SHP77 (cell line): Measurements from ENCODE around the gene OASL.
"Not testable (repeated sequence)": the region's sequence is repeated elsewhere in the genome, so short reads cannot be mapped to it uniquely, and the experiment has no call there.

Source experiments
- DNase-seq, 2 experiments: peaks; one replicate each; lab custom pipeline; 2025; lab: John Stamatoyannopoulos, UW

Gene OASL

DNA sequence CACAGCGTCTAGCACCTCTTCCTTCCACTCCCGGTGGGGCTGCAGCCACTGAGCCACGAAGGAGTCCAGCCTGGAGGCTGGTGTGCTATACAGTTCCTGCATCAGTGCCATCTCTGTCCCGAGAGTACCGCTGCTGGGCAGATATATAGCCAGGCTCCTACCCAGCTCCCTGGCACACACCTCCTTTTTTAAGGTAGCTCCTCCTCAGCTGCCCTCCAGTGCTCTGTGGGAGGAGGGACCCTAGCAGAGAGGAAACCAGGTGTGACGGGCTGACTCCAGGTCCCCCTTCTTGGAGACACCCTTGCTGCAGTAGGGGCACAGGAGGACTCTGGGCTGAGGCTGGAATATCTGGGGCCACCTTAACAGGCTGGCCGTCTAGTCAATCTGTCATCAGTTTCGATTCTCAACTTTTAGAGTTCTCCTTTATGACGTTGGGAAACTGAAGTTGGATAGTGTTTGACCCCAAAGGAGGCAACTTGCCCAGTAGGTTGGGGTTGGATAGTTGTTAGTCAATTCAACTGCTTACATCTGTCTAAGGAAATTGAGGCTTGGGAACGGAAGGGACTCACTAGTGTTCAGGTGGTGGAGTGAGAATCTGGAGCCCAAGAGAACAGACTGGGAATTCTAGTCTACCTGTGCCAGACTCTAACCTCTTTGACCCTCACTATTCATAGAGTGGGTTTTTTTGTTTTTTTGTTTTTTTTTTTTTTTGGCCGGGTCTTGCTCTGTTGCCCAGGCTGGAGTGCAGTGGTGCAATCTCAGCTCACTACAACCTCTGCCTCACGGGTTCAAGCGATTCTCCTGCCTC, at the start of gene OASL:
OASL (minus strand) TSS at position 386 of the 808 bp plus-strand sequence; CDS start at position 111, 275 bp downstream.
- DNase-seq = no peak

DNA sequence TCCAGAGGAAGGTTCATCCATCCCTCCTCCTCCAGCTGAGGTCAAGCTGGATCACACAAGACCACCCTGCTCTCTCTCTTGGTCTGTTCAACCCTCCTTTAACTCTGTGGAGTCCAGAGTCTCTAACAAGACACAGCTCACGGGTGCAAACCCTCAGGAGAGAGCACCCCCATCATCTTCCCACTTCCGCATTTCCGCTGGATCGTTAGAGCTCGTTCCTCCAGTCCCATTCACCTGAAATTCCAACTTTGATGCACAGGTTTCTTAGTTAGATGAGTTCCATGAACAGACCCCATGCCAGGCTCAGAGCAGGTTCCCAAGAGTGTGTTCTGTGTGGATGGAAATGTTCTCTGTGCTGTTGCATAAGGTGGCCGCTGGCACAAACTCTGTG, 49.1 kb upstream of the OASL start:
- DNase-seq = no peak

- no peak for DNase-seq
Observed at GRCh38 chr12:121087467-121088194, 48.6 kb upstream of the OASL start.

DNA sequence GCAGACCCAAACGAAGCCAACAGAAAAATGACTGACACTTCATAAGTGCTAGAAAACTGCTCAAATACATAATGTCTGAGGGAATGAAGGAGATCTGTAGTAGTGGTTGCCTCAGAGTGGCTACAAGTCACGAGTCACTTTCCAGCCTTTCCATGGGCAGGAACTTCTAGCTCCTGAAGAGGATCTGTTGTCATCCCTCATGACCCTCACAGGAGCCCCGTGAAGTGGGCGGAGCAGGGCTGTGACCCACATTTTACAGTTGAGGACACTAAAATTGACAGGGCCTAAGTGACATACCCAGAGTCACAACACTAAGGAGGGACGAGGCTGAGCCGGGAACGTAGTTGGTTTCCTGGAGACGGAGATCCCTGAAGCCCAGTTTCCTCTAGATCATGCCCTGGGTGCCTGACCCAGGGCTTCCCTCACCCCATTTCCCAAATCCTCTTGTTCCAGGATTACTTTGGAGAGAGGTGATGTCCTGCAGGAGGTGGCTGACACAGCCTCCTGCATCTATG, 47.8 kb upstream of the OASL start:
- DNase-seq = no peak

- no peak for DNase-seq
Observed at GRCh38 chr12:121085506-121086353, 46.7 kb upstream of the OASL start.

DNA sequence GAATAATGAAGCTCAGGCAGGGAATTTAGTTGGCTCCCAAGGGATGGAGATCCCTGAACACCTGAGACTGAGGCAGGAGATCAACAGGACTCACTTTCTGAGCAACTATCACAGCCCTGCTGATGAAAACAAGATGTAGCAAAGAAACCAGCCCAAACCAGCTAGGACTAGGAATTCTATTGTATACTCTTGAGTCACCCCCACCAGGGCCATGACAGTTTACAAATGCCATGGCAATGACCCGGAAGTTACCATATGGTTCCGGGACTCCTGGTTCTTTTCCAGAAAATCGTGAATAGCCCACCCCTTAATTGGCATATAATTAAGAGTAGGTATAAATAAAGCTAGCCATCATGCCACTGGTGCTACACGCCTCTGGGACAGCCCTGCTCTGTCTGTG, 46.0 kb upstream of the OASL start:
- DNase-seq = no peak

GRCh38 chr12:121084229-121084628, 45.2 kb upstream of the OASL start:
- no peak for DNase-seq

DNA sequence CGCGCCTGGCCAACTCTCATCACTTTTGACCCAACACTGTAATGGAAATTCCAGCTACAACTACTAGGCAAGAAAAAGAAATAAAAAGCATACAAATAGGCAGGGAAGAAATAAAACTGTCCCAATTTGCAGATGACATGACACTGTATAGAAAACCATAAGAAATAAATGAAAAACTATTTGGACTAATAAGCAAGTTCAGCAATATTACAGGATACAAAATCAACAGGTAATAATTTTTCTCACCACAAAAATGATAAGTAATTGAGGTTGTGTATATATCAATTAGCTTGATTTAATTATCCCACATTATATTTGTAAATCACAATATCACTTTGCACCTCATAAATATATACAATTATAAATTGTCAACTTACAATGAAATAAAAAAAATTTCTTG, 41.9 kb upstream of the OASL start:
- DNase-seq = no peak

DNA sequence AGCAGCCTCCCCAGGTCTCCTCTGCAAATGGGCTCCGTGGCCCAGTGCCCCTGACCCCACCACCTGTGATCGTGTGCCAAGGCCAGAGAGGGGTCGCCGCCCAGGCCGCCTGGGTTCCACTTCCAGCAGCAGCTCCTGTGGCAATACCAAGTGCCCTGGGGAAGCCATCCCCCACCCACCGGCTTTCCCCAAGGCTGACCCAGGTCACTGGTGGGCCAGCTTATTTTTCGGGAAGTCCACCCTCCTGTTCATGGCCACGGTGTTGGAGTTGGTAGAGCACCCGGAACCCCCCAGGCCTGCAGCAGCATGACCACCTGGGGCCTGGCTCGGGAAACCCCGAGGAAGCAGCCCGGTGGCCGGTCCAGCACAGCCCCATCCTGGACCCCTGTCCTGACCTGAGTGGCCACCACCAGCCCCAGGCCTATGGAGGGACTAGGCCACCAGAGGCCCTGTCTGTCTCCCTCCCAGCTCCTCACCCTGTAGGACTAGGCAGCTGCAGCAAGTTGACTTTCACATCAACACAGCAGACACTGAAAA, 40.8 kb upstream of the OASL start:
- DNase-seq = no peak

DNA sequence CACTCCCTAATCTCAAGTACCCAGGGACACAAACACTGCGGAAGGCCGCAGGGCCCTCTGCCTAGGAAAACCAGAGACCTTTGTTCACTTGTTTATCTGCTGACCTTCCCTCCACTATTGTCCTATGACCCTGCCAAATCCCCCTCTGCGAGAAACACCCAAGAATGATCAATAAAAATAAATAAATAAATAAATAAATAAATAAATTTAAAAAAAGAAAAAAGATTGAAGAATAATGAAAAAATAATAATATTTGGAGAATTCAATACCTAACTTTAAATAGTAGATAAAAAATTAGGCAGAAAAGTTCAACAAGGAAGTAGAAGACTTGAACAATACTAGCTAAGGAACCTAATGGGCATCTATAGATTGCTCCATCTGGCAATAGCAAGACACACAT, 38.4 kb upstream of the OASL start:
- not testable (repeated sequence) for DNase-seq

- DNase-seq = not testable (repeated sequence)
Observed at GRCh38 chr12:121075911-121076310, 36.9 kb upstream of the OASL start.

GRCh38 chr12:121072147-121072546, 33.1 kb upstream of the OASL start:
- DNase-seq = no peak

GRCh38 chr12:121069206-121069605, 30.2 kb upstream of the OASL start:
- DNase-seq = no peak

- DNase-seq = no peak
Observed at GRCh38 chr12:121065345-121065744, 26.3 kb upstream of the OASL start.

- not testable (repeated sequence) for DNase-seq
Observed at GRCh38 chr12:121064586-121064985, 25.5 kb upstream of the OASL start.

GRCh38 chr12:121064116-121064515, 25.1 kb upstream of the OASL start:
- no peak for DNase-seq

- no peak for DNase-seq
Observed at GRCh38 chr12:121062391-121063045, 23.5 kb upstream of the OASL start.

DNA sequence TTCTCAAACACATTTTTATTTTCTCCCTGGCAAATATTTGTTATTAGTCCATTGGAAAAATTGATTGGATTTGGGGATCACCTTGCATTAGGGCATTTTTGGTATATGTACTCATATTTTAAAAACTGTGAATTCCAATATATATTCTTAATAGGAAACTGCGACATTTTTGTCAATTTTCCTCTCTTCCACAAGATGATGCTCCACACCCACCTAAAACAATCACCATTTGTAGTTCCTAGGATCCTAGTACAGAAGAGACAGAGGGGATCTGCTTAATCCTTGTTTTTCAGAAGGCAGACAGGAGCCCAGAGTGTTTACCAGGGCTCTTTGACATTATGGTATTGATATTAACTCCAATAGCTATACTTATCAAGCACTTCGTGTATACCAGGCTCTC, 22.8 kb upstream of the OASL start:
- no peak for DNase-seq

DNA sequence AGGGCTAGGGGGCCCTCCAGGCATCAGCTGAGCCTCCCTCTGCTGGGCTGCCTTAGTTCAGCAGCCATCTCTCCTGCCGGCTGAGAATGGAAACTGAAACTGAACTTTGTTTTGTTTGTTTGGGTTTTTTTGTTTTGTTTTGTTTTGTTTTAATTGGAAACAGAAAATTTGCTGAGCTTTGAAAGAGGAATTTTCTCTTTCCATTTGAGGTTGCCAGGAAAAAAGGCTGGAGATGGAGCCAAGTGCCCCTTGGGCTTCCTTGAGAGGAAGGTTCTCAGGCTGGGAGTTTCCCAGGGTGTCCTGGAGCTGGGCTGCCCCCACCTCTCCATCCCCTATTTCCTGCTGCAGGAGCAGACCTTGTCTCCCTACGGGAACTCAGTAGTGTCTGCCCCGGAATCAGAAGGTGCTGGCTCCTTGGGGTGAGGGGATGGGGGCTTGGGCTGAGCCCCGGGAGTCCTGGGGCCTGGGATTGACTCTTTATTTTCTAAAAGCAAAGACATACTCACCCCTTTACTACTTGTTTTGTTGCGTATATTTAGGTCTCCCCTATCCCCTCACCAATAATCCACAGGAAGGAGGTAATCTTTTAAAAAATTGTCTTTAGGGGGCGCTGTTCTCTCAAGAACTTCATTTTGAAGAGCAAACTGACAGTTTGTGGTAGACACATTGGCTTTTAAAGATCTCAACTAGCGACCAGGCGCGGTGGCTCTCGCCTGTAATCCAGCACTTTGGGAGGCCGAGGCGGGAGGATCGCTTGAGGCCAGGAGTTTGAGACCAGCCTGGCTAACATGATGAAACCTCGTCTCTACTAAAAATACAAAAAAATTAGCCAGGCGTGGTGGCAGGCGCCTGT, 21.3 kb upstream of the OASL start:
- peak; percentile 56 to 78 for DNase-seq
